HepG2 (cell line): ENCODE results near the gene THADA. TPM values are rescaled to one million over a fixed set of nuclear protein-coding genes. Genes with fewer than 3 reads are reported as not detected.

ENCODE experiments used
- ADNP ChIP-seq: sonication (generic); formaldehyde crosslinking; IDR thresholded peaks from 2 replicates; pipeline ENCODE4 v1.4.0; 2020; ENCODE audit warnings: missing genetic modification reagents
- CBFB ChIP-seq: sonication (generic); formaldehyde crosslinking; IDR thresholded peaks from 2 replicates; pipeline ENCODE4 v1.4.0; 2020; ENCODE audit warnings: missing genetic modification reagents
- DR1 ChIP-seq: sonication (generic); formaldehyde crosslinking; IDR thresholded peaks from 2 replicates; pipeline ENCODE4 v1.8.0; 2021; ENCODE audit warnings: mild to moderate bottlenecking, missing genetic modification reagents, inconsistent platforms
- DZIP1 ChIP-seq: sonication (generic); formaldehyde crosslinking; IDR thresholded peaks from 2 replicates; pipeline ENCODE4 v1.5.0; 2020; ENCODE audit warnings: mild to moderate bottlenecking, missing genetic modification reagents
- ELK4 ChIP-seq: sonication (generic); formaldehyde crosslinking; IDR thresholded peaks from 2 replicates; pipeline ENCODE4 v1.9.0; 2021; ENCODE audit warnings: missing genetic modification reagents, borderline replicate concordance
- HIVEP1 ChIP-seq: sonication (generic); formaldehyde crosslinking; IDR thresholded peaks from 2 replicates; pipeline ENCODE4 v1.4.0; 2020; ENCODE audit warnings: mild to moderate bottlenecking, missing genetic modification reagents
- HNRNPK ChIP-seq: fragments of 200-400 bp; formaldehyde crosslinking; IDR thresholded peaks from 2 replicates; pipeline ENCODE4 v1.6.1; 2018; ENCODE audit warnings: low read length, low read depth, moderate library complexity, mild to moderate bottlenecking; ENCODE audit not compliant: poor library complexity, severe bottlenecking
- JUND ChIP-seq: sonication (generic); formaldehyde crosslinking; IDR thresholded peaks from 2 replicates; pipeline ENCODE4 v1.8.0; 2022; ENCODE audit warnings: mild to moderate bottlenecking, missing genetic modification reagents
- LCORL ChIP-seq, 2 experiments: fragments of 450-650 bp in 1 of 2; sonication (generic) in 1 of 2; formaldehyde crosslinking in 1 of 2; IDR thresholded peaks; 2 replicates each; pipeline versions ENCODE4 v1.5.0 to v1.6.1; 2017 to 2020; ENCODE audit warnings: antibody characterized with exemption in 1 of 2, missing genetic modification reagents in 1 of 2
- RBAK ChIP-seq: sonication (generic); formaldehyde crosslinking; IDR thresholded peaks from 2 replicates; pipeline ENCODE4 v1.5.1; 2020; ENCODE audit warnings: mild to moderate bottlenecking, missing genetic modification reagents
- SP140L ChIP-seq: sonication (generic); formaldehyde crosslinking; IDR thresholded peaks from 2 replicates; pipeline ENCODE4 v1.4.0; 2020; ENCODE audit warnings: missing genetic modification reagents, borderline replicate concordance
- SRF ChIP-seq: IDR thresholded peaks from 2 replicates; pipeline ENCODE4 v1.6.1; 2011; ENCODE audit warnings: mild to moderate bottlenecking, low read depth, low read length, moderate library complexity
- ZBTB1 ChIP-seq: sonication (generic); formaldehyde crosslinking; IDR thresholded peaks from 2 replicates; pipeline ENCODE4 v1.4.0; 2020; ENCODE audit warnings: missing genetic modification reagents, borderline replicate concordance
- ZBTB10 ChIP-seq: sonication (generic); formaldehyde crosslinking; IDR thresholded peaks from 2 replicates; pipeline ENCODE4 v1.4.0; 2020; ENCODE audit warnings: missing genetic modification reagents, borderline replicate concordance
- ZFP36L2 ChIP-seq: sonication (generic); formaldehyde crosslinking; IDR thresholded peaks from 2 replicates; pipeline ENCODE4 v1.4.0; 2020; ENCODE audit warnings: missing genetic modification reagents
- ZFYVE20 ChIP-seq: sonication (generic); formaldehyde crosslinking; IDR thresholded peaks from 2 replicates; pipeline ENCODE4 v1.8.0; 2023; ENCODE audit warnings: low read depth, mild to moderate bottlenecking, moderate library complexity, missing genetic modification reagents, borderline replicate concordance
- ZNF326 ChIP-seq: sonication (generic); formaldehyde crosslinking; IDR thresholded peaks from 2 replicates; pipeline ENCODE4 v1.4.0; 2020; ENCODE audit warnings: missing genetic modification reagents, borderline replicate concordance
- ZNF33A ChIP-seq: sonication (generic); formaldehyde crosslinking; IDR thresholded peaks from 2 replicates; pipeline ENCODE4 v1.5.1; 2020; ENCODE audit warnings: missing genetic modification reagents, mild to moderate bottlenecking, moderate library complexity, borderline replicate concordance
- ZNF552 ChIP-seq: sonication (generic); formaldehyde crosslinking; IDR thresholded peaks from 2 replicates; pipeline ENCODE4 v1.9.0; 2022; ENCODE audit warnings: missing genetic modification reagents, mild to moderate bottlenecking, borderline replicate concordance
- ZNF747 ChIP-seq: sonication (generic); formaldehyde crosslinking; IDR thresholded peaks from 2 replicates; pipeline ENCODE4 v1.8.1; 2023; ENCODE audit warnings: missing genetic modification reagents, mild to moderate bottlenecking, borderline replicate concordance
- ZSCAN21 ChIP-seq: sonication (generic); formaldehyde crosslinking; IDR thresholded peaks from 2 replicates; pipeline ENCODE4 v1.8.0; 2022; ENCODE audit warnings: mild to moderate bottlenecking, missing genetic modification reagents, moderate library complexity, borderline replicate concordance
- polyA plus RNA-seq, 8 experiments: library from polyadenylated mRNA; depleted of rRNA in 3 of 8; stranded (reverse) in 7 of 8; unstranded in 1 of 8; fragments of >200 nt; fragmentation: Illumina TruSeq in 4 of 8; extraction: Trizol in 4 of 8; gene quantifications; 2 replicates each; pipeline versions ENCODE4 v1.2.1 to v1.2.3, GENCODE V29; 2011 to 2016; ENCODE audit warnings: low read depth in 4 of 8, missing spikeins in 1 of 8, mixed read lengths in 1 of 8; ENCODE audit not compliant: insufficient read depth in 1 of 8
- total RNA-seq, 5 experiments: library from RNA; depleted of rRNA; stranded (reverse); fragments of >200 nt; fragmentation: Illumina TruSeq; extraction: Trizol; gene quantifications; 2 replicates each; pipeline ENCODE4 v1.2.3, GENCODE V29; 2016; ENCODE audit warnings: low read depth in 1 of 5

THADA gene
- total and polyA plus RNA-seq, 2 of the 13 experiments (the other 11 are each of a cell fraction or from before 2014, with no cell fraction given) = 12.7 to 21.7 TPM

- TF ChIP-seq ZFYVE20 = no peak
- TF ChIP-seq ZNF552 (CRISPR knock-in tag) = no peak; the same call in 1 of the 2 replicates
- TF ChIP-seq ZBTB10 = 0 out of 2 replicates have a peak, but pooled peaks have one; percentile 44
- no peak; the same call in 1 of the 2 replicates for TF ChIP-seq ADNP (CRISPR knock-in tag)
- TF ChIP-seq ELK4 (CRISPR knock-in tag) = no peak
- TF ChIP-seq LCORL (IDR thresholded peaks at IDR 0.05) = no peak
- TF ChIP-seq LCORL (CRISPR knock-in tag; IDR thresholded peaks at IDR 0.05) = peak; percentile 84
- TF ChIP-seq DZIP1 = no peak
- no peak for TF ChIP-seq SRF
- no peak for TF ChIP-seq HNRNPK
- peak; percentile 87 for TF ChIP-seq CBFB (CRISPR knock-in tag)
- TF ChIP-seq ZNF747 (CRISPR knock-in tag) = no peak
- TF ChIP-seq ZSCAN21 (CRISPR knock-in tag) = no peak
- TF ChIP-seq ZFP36L2 (CRISPR knock-in tag) = no peak
- TF ChIP-seq RBAK (CRISPR knock-in tag) = no peak
- no peak for TF ChIP-seq ZNF33A (CRISPR knock-in tag)
- no peak for TF ChIP-seq DR1
- TF ChIP-seq HIVEP1 (CRISPR knock-in tag) = no peak
- no peak for TF ChIP-seq ZBTB1 (CRISPR knock-in tag)
- TF ChIP-seq ZNF326 (CRISPR knock-in tag) = no peak
- TF ChIP-seq SP140L = peak; percentile 90; the same call in 1 of the 2 replicates
- no peak for TF ChIP-seq JUND
These were observed 219.9 kb downstream of the THADA start (continued) for GRCh38 chr2:43375746-43376522.
